Measurements from ENCODE around the gene ARID4B. TPM values are rescaled to one million over a fixed set of nuclear protein-coding genes. Genes with fewer than 3 reads are reported as not detected.
A peak's percentile ranks its signal among the peaks of the same experiment; 100 is the strongest.

Gene ARID4B
- total RNA-seq, 2 experiments from 2014 or later, result 38.8 to 41.9 TPM

- TF ChIP-seq CTCF (IDR thresholded peaks at IDR 0.05), result no peak
- peaks cover 42% of the 10 kb centered on the region for H3K4me1 Mint-ChIP-seq (ENCODE audit: low read depth)
- CTCF ChIA-PET, result interaction anchor here (1.0 to 1.7 kb wide), 3 partner anchors 14 to 116 kb away, joined by 3 to 5 read pairs (median 3); no protein-coding TSS in a partner anchor
- no peak for DNase-seq
- peaks cover 12% of the 10 kb centered on the region for H3K36me3 Mint-ChIP-seq (ENCODE audit: low read depth)
- intact Hi-C loops (cut with micrococcal nuclease), result no loop called here
- H3K4me3 Mint-ChIP-seq, result no peak overlapping the region
- peaks cover 2% of the 10 kb centered on the region for H3K9me3 Mint-ChIP-seq
- H3K27me3 Mint-ChIP-seq, result no peaks in the 10 kb centered on the region
- no peak for ATAC-seq
- H3K27ac Mint-ChIP-seq, result peak overlapping the region; percentile 60
- POLR2A ChIA-PET, result interaction anchor here (0.7 to 1.0 kb wide), 3 partner anchors 14 to 37 kb away, joined by 3 to 4 read pairs (median 3); no protein-coding TSS in a partner anchor
These were observed 29.2 kb downstream of the ARID4B start for GRCh38 chr1:235298758-235299157.

DNA sequence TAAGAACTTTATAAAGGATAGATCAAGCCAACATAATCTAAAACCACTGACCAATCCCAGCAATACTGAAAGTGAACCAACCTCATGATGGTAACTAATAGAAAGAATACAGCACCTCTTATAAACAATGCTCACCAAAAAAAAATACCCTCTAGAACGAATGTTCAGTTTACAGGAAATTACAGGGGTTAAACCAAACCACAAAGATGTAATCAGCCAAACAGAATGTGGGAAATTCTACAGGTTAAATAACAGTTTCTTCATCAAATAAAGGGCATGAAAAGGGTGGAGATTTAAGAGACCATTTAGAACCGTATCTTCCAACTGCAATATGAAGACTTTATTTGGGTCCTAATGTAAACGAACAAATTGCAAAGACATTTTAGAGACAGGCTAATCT, 30.4 kb downstream of the ARID4B start:
- CTCF ChIA-PET, result no interaction called here
- Mint-ChIP-seq H3K4me3 (peak overlapping the region; percentile 36), H3K9me3 (peaks cover 2% of the 10 kb centered on the region), H3K27ac (peak overlapping the region; percentile 89), H3K27me3 (no peaks in the 10 kb centered on the region), H3K4me1 (ENCODE audit: low read depth) (peaks cover 47% of the 10 kb centered on the region), H3K36me3 (ENCODE audit: low read depth) (peaks cover 12% of the 10 kb centered on the region)
- intact Hi-C loops (cut with micrococcal nuclease), result no loop called here
- POLR2A ChIA-PET, result no interaction called here
- TF ChIP-seq CTCF (IDR thresholded peaks at IDR 0.05), result no peak
- peak; percentile 77 for ATAC-seq
- no peak for DNase-seq

DNA sequence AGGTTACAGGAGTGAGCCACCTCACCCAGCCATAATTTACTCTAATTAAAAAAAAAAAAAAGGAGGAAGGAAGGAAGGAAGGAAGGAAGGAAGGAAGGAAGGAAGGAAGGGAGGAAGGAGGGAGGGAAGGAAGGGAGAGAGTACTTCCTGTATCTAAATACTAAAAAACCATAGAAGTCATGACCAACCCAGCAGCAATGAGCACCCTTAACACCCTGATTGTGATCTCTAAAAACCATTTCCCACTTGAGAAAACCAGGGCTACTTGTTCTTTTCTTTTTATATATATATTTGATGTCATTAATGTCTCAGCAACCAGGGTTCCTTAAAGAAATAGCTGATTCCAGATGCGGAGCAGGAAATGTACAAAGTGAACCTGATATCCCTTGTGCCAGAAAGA, 31.2 kb downstream of the ARID4B start:
- CTCF ChIA-PET, result no interaction called here
- Mint-ChIP-seq H3K4me1 (ENCODE audit: low read depth) (peaks cover 49% of the 10 kb centered on the region), H3K4me3 (no peak overlapping the region)

GRCh38 chr1:235295902-235296350, 32.1 kb downstream of the ARID4B start:
- Mint-ChIP-seq H3K27me3 (no peaks in the 10 kb centered on the region), H3K9me3 (peaks cover 2% of the 10 kb centered on the region), H3K27ac (peak overlapping the region; percentile 52), H3K4me3 (no peak overlapping the region), H3K36me3 (ENCODE audit: low read depth) (peaks cover 14% of the 10 kb centered on the region), H3K4me1 (ENCODE audit: low read depth) (peaks cover 52% of the 10 kb centered on the region)
- DNase-seq (no peak), ATAC-seq (no peak)
- no peak for TF ChIP-seq CTCF (IDR thresholded peaks at IDR 0.05)
- POLR2A ChIA-PET, result no interaction called here
- CTCF ChIA-PET, result no interaction called here
- intact Hi-C loops (cut with micrococcal nuclease), result no loop called here

More for the DNA sequence above, 31.2 kb downstream of the ARID4B start:
- DNase-seq (no peak), ATAC-seq (no peak)
- Mint-ChIP-seq H3K27ac (peak overlapping the region; percentile 89), H3K9me3 (peaks cover 2% of the 10 kb centered on the region), H3K36me3 (ENCODE audit: low read depth) (peaks cover 12% of the 10 kb centered on the region), H3K27me3 (no peaks in the 10 kb centered on the region)
- POLR2A ChIA-PET, result interaction anchor here (0.7 to 1.0 kb wide), 2 partner anchors 15 to 84 kb away, joined by 3 read pairs; no protein-coding TSS in a partner anchor
- intact Hi-C loops (cut with micrococcal nuclease), result no loop called here
- TF ChIP-seq CTCF (IDR thresholded peaks at IDR 0.05), result no peak

GRCh38 chr1:235293322-235293942, 34.5 kb downstream of the ARID4B start:
- no peak for DNase-seq
- ChIA-PET POLR2A (interaction anchor here (0.6 to 1.4 kb wide), 5 partner anchors 9 to 209 kb away, joined by 3 to 4 read pairs (median 3); no protein-coding TSS in a partner anchor), CTCF (interaction anchor here (0.6 kb wide), 1 partner anchor 9 kb away, joined by 3 read pairs; no protein-coding TSS in a partner anchor)
- H3K4me3 Mint-ChIP-seq, result no peak overlapping the region
- H3K27me3 Mint-ChIP-seq, result no peaks in the 10 kb centered on the region
- ATAC-seq, result no peak
- no peak for TF ChIP-seq CTCF (IDR thresholded peaks at IDR 0.05)
- intact Hi-C loops (cut with micrococcal nuclease), result loop anchor here (5.0 kb wide), 1 partner anchor 34 kb away; the partner anchor contains the start of genes ARID4B and GGPS1
- peaks cover 17% of the 10 kb centered on the region for H3K36me3 Mint-ChIP-seq (ENCODE audit: low read depth)
- peaks cover 2% of the 10 kb centered on the region for H3K9me3 Mint-ChIP-seq
- H3K27ac Mint-ChIP-seq, result peak overlapping the region; percentile 55
- H3K4me1 Mint-ChIP-seq (ENCODE audit: low read depth), result peaks cover 54% of the 10 kb centered on the region

Data from activated CD8-positive, alpha-beta T cell treated with anti-CD3 and anti-CD28 coated beads for 36 hours (primary cell).